Parathyroid adenoma (tissue), 2 donors: ENCODE measurements around the gene DCN.

ENCODE experiments used
- H2AFZ ChIP-seq: fragments of 300-600 bp; sonication (generic); one replicate; pipeline ENCODE4 v1.7.0; 2017; ENCODE audit warnings: antibody characterized with exemption, mild to moderate bottlenecking
- H3K27ac ChIP-seq: fragments of 300-600 bp; sonication (generic); one replicate; pipeline ENCODE4 v1.7.0; 2017
- H3K27me3 ChIP-seq: fragments of 300-600 bp; sonication (generic); one replicate; pipeline ENCODE4 v1.7.0; 2017; ENCODE audit warnings: low read length; ENCODE audit not compliant: control insufficient read depth, insufficient read depth
- H3K36me3 ChIP-seq: fragments of 300-600 bp; sonication (generic); one replicate; pipeline ENCODE4 v1.7.0; 2017; ENCODE audit warnings: low read length; ENCODE audit not compliant: control insufficient read depth, insufficient read depth
- H3K4me1 ChIP-seq: fragments of 300-600 bp; sonication (generic); one replicate; pipeline ENCODE4 v1.7.0; 2017; ENCODE audit warnings: control low read depth
- H3K4me2 ChIP-seq: fragments of 300-600 bp; sonication (generic); one replicate; pipeline ENCODE4 v1.7.0; 2017; ENCODE audit warnings: low read length
- H3K4me3 ChIP-seq: fragments of 300-600 bp; sonication (generic); one replicate; pipeline ENCODE4 v1.7.0; 2017; ENCODE audit warnings: low read depth, low read length
- H3K79me2 ChIP-seq: fragments of 300-600 bp; sonication (generic); one replicate; pipeline ENCODE4 v1.7.0; 2017; ENCODE audit warnings: control low read depth
- H3K9ac ChIP-seq: fragments of 300-600 bp; sonication (generic); one replicate; pipeline ENCODE4 v1.7.0; 2017; ENCODE audit warnings: mild to moderate bottlenecking
- H3K9me3 ChIP-seq: fragments of 300-600 bp; sonication (generic); one replicate; pipeline ENCODE4 v1.7.0; 2017; ENCODE audit warnings: low read length; ENCODE audit not compliant: control insufficient read depth
- CTCF ChIP-seq: fragments of 300-600 bp; sonication (generic); IDR thresholded peaks from one replicate; pipeline ENCODE4 v1.7.0; 2017; ENCODE audit warnings: antibody characterized with exemption, mild to moderate bottlenecking
- donor health status: primary hyperparathyroidism.

DCN gene

DNA sequence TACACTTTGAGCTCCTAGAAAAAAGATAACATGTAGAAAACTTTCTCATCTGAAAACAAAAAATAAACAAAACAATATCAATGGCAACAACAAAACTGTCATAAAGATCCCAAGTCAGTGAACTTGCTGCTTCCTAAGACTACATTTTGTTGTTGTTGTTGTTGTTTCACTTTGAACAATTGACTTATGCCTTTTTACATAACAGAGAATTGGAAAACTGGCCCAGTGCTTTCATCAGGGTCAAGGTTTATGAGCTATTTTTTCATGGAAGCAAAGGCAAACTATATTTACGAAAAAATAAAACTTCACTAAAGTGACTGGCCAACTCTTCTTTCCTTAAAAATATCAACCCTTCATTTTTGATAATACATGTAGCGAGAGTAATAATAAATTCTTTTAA lies 6.3 kb downstream of the DCN start:
- Histone ChIP-seq H3K9me3 (no peaks in the 10 kb centered on the region), H3K36me3 (no peaks in the 10 kb centered on the region), H2AFZ (no peak overlapping the region), H3K27me3 (no peaks in the 10 kb centered on the region), H3K4me3 (no peak overlapping the region), H3K4me2 (no peak overlapping the region), H3K4me1 (no peaks in the 10 kb centered on the region), H3K9ac (no peak overlapping the region), H3K27ac (no peak overlapping the region), H3K79me2 (no peaks in the 10 kb centered on the region)
- no peak for TF ChIP-seq CTCF

GRCh38 chr12:91173124-91173523 lies 9.5 kb downstream of the DCN start:
- H3K9ac ChIP-seq = no peak overlapping the region
- no peak for TF ChIP-seq CTCF
- H3K27me3 ChIP-seq = no peaks in the 10 kb centered on the region
- no peaks in the 10 kb centered on the region for H3K79me2 ChIP-seq
- H3K4me2 ChIP-seq = no peak overlapping the region
- no peak overlapping the region for H2AFZ ChIP-seq
- no peak overlapping the region for H3K4me3 ChIP-seq
- no peak overlapping the region for H3K27ac ChIP-seq
- no peaks in the 10 kb centered on the region for H3K36me3 ChIP-seq
- no peaks in the 10 kb centered on the region for H3K4me1 ChIP-seq
- no peaks in the 10 kb centered on the region for H3K9me3 ChIP-seq

GRCh38 chr12:91172096-91172495 lies 10.5 kb downstream of the DCN start:
- no peak for TF ChIP-seq CTCF
- Histone ChIP-seq H3K4me1 (no peaks in the 10 kb centered on the region), H2AFZ (no peak overlapping the region), H3K79me2 (no peaks in the 10 kb centered on the region), H3K27ac (no peak overlapping the region), H3K4me3 (no peak overlapping the region), H3K9ac (no peak overlapping the region), H3K27me3 (no peaks in the 10 kb centered on the region), H3K9me3 (no peaks in the 10 kb centered on the region), H3K4me2 (no peak overlapping the region), H3K36me3 (no peaks in the 10 kb centered on the region)

- H3K4me3 ChIP-seq = no peak overlapping the region
Measured at GRCh38 chr12:91171476-91171875, 11.1 kb downstream of the DCN start.

More at GRCh38 chr12:91171476-91171875, 11.1 kb downstream of the DCN start:
- TF ChIP-seq CTCF = no peak
- H3K27me3 ChIP-seq = no peaks in the 10 kb centered on the region
- H3K27ac ChIP-seq = no peak overlapping the region
- no peak overlapping the region for H3K4me2 ChIP-seq
- H2AFZ ChIP-seq = no peak overlapping the region
- no peak overlapping the region for H3K9ac ChIP-seq
- H3K9me3 ChIP-seq = no peaks in the 10 kb centered on the region
- no peaks in the 10 kb centered on the region for H3K4me1 ChIP-seq
- H3K79me2 ChIP-seq = no peaks in the 10 kb centered on the region
- no peaks in the 10 kb centered on the region for H3K36me3 ChIP-seq
